ENCODE measurements around the gene LNPK. TPM values are rescaled to one million over a fixed set of nuclear protein-coding genes. Genes with fewer than 3 reads are reported as not detected.

Gene LNPK
- total and polyA plus RNA-seq, 9 of the 15 experiments (the other 6 are each of a cell fraction or from before 2014, with no cell fraction given) = 6.4 to 40.4 (median 21.3) TPM

GRCh38 chr2:175941699-175942098 is 60.4 kb downstream of the LNPK start:
- Histone ChIP-seq H3K36me3 (ENCODE audit: control insufficient read depth, insufficient read depth, low read length) (peaks cover 22% of the 10 kb centered on the region), H3K79me2 (ENCODE audit: control insufficient read depth, insufficient read depth, low read length) (no peaks in the 10 kb centered on the region), H3K4me1 (replicated peaks in 1 of 2; ENCODE audit: control insufficient read depth in 2 of 2, insufficient read depth in 2 of 2, low read length in 2 of 2) (peaks cover 0 to 6% of the 10 kb centered on the region in 2 experiments; a peak in 3 of 5 replicates), H3K9me1 (ENCODE audit: control insufficient read depth, insufficient read depth, low read length) (no peaks in the 10 kb centered on the region), H4K20me1 (replicated peaks; ENCODE audit: control insufficient read depth, insufficient read depth, low read length) (no peaks in the 10 kb centered on the region), H3K27ac (ENCODE audit: extremely low read depth, low read depth, low read length) (no peak overlapping the region), H3K4me2 (ENCODE audit: insufficient read depth, low read length) (no peak overlapping the region), H3K4me3 (no peak overlapping the region), H3K9me3 (replicated peaks; ENCODE audit: control insufficient read depth, insufficient read depth, low read depth, low read length) (peaks cover 3% of the 10 kb centered on the region), H3K27me3 (ENCODE audit: control insufficient read depth in 2 of 2, insufficient read depth in 2 of 2, low read length in 2 of 2) (no peaks in the 10 kb centered on the region), H2AFZ (ENCODE audit: low read depth, low read length) (no peak overlapping the region), H3K9ac (ENCODE audit: insufficient read depth in 1 of 2, low read depth in 2 of 2, low read length in 2 of 2) (no peak overlapping the region)
- in situ Hi-C loops (cut with MboI) = no loop called here
- DNase-seq (ENCODE audit: extremely low read depth in 1 of 4, low spot score in 3 of 4) (no peak), FAIRE-seq (no peak), ATAC-seq (no peak)
- no TSS peak for BruUV-seq (replicated peaks)
- 89% methylated on average over 2 of the region's 3 CpGs for WGBS (ENCODE audit: insufficient coverage, low coverage, missing lambda C conversion rate)
- intact Hi-C loops (cut with micrococcal nuclease) = no loop called here
- ChIA-PET CTCF (ENCODE audit: low intra/inter-chr PET ratio) (no interaction called here), POLR2A (no interaction called here)
- TF ChIP-seq ZNF384 (IDR thresholded peaks at IDR 0.05; ENCODE audit: low read depth, low read length) = peak; percentile 35; the same call in 1 of the 2 replicates
- no peak for TF ChIP-seq RHOXF2B (CRISPR knock-in tag; conservative IDR thresholded peaks at IDR 0.05)
- TF ChIP-seq ZNF277 (CRISPR knock-in tag; IDR thresholded peaks at IDR 0.05; ENCODE audit: borderline replicate concordance) = no peak
- TF ChIP-seq HLTF (IDR thresholded peaks at IDR 0.05) = peak; percentile 63; the same call in 1 of the 2 replicates
- peak; percentile 68; the same call in 1 of the 2 replicates for TF ChIP-seq TRIM28 (IDR thresholded peaks at IDR 0.05)
- TF ChIP-seq ZNF512 (tag; IDR thresholded peaks at IDR 0.05) = peak; percentile 48; the same call in 1 of the 2 replicates
- TF ChIP-seq RNF219 (CRISPR knock-in tag; IDR thresholded peaks at IDR 0.05) = no peak
- TF ChIP-seq TFE3 (CRISPR knock-in tag; IDR thresholded peaks at IDR 0.05) = no peak
- 0 out of 2 replicates have a peak, but pooled peaks have one; percentile 36 for TF ChIP-seq SMARCA5 (IDR thresholded peaks at IDR 0.05)
- no peak for TF ChIP-seq NFRKB (IDR thresholded peaks at IDR 0.05; ENCODE audit: low read depth)
- peak; percentile 44; the same call in 1 of the 2 replicates for TF ChIP-seq CC2D1A (IDR thresholded peaks at IDR 0.05)
- TF ChIP-seq TRIM24 (IDR thresholded peaks at IDR 0.05) = peak; percentile 36 to 70; a peak in 2 of 4 replicates
- no peak for TF ChIP-seq CCNT2 (IDR thresholded peaks at IDR 0.05; ENCODE audit: borderline replicate concordance, extremely low read depth, insufficient read length, low read depth, low read length)
- TF ChIP-seq MXD1 (CRISPR knock-in tag; IDR thresholded peaks at IDR 0.05; ENCODE audit: borderline replicate concordance, poor library complexity, severe bottlenecking) = no peak
- no peak for TF ChIP-seq MLX (CRISPR knock-in tag; conservative IDR thresholded peaks at IDR 0.05)

All from K562 (cell line).